ENCODE results near the gene FREM1.

- TF ChIP-seq, protein P1, sequence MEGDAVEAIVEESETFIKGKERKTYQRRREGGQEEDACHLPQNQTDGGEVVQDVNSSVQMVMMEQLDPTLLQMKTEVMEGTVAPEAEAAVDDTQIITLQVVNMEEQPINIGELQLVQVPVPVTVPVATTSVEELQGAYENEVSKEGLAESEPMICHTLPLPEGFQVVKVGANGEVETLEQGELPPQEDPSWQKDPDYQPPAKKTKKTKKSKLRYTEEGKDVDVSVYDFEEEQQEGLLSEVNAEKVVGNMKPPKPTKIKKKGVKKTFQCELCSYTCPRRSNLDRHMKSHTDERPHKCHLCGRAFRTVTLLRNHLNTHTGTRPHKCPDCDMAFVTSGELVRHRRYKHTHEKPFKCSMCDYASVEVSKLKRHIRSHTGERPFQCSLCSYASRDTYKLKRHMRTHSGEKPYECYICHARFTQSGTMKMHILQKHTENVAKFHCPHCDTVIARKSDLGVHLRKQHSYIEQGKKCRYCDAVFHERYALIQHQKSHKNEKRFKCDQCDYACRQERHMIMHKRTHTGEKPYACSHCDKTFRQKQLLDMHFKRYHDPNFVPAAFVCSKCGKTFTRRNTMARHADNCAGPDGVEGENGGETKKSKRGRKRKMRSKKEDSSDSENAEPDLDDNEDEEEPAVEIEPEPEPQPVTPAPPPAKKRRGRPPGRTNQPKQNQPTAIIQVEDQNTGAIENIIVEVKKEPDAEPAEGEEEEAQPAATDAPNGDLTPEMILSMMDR (IDR thresholded peaks at IDR 0.05; ENCODE audit: insufficient read depth, low read depth, low read length): no peak
- no peak for TF ChIP-seq EZH2 (IDR thresholded peaks at IDR 0.05; ENCODE audit: insufficient read depth, low read length)
These were observed 111.2 kb downstream of the FREM1 start for GRCh38 chr9:14799030-14799429.
